SK-N-SH treated with all-trans-retinoic acid at 6 μM for 48 hours (cell line): ENCODE data around the gene OCA2.

Experiments used
- ARNTL ChIP-seq: fragments of 450-650 bp; formaldehyde crosslinking; IDR thresholded peaks from 2 replicates; pipeline ENCODE4 v1.5.0; 2020; ENCODE audit warnings: low read depth, mild to moderate bottlenecking, moderate library complexity, borderline replicate concordance
- CSDC2 ChIP-seq: fragments of 250-450 bp; sonication (Bioruptor Pico); IDR thresholded peaks from 2 replicates; pipeline ENCODE4 v1.5.0; 2020; ENCODE audit warnings: mild to moderate bottlenecking, moderate library complexity
- ESRRG ChIP-seq: fragments of 250-450 bp; sonication (Bioruptor Pico); IDR thresholded peaks from 2 replicates; pipeline ENCODE4 v1.6.1; 2021; ENCODE audit warnings: mild to moderate bottlenecking
- ISL1 ChIP-seq: fragments of 250-450 bp; sonication (Bioruptor Pico); IDR thresholded peaks from 2 replicates; pipeline ENCODE4 v2.1.2; 2022; ENCODE audit warnings: mild to moderate bottlenecking, moderate library complexity
- RARB ChIP-seq: fragments of 250-450 bp; sonication (Bioruptor Pico); IDR thresholded peaks from 2 replicates; pipeline ENCODE4 v1.8.0; 2021; ENCODE audit warnings: mild to moderate bottlenecking, moderate library complexity
- TOX ChIP-seq: fragments of 250-450 bp; sonication (Bioruptor Pico); IDR thresholded peaks from 2 replicates; pipeline ENCODE4 v1.8.0; 2021; ENCODE audit warnings: mild to moderate bottlenecking, moderate library complexity, borderline replicate concordance
- ZNF70 ChIP-seq: fragments of 450-650 bp; formaldehyde crosslinking; IDR thresholded peaks from 2 replicates; pipeline ENCODE4 v1.5.0; 2020; ENCODE audit warnings: mild to moderate bottlenecking, moderate library complexity
- ZNF8 ChIP-seq: fragments of 450-650 bp; formaldehyde crosslinking; IDR thresholded peaks from 2 replicates; pipeline ENCODE4 v1.5.0; 2020; ENCODE audit warnings: mild to moderate bottlenecking, moderate library complexity
- TF ChIP-seq, protein P1 (sequence below): fragments of 250-450 bp; sonication (Bioruptor Pico); IDR thresholded peaks from 2 replicates; pipeline ENCODE4 v1.5.1; 2021; ENCODE audit warnings: mild to moderate bottlenecking, moderate library complexity
- TF ChIP-seq, protein P2 (sequence below): fragments of 250-450 bp; sonication (Bioruptor Pico); IDR thresholded peaks from 2 replicates; pipeline ENCODE4 v1.5.1; 2020; ENCODE audit warnings: low read depth, mild to moderate bottlenecking, moderate library complexity

DNA sequence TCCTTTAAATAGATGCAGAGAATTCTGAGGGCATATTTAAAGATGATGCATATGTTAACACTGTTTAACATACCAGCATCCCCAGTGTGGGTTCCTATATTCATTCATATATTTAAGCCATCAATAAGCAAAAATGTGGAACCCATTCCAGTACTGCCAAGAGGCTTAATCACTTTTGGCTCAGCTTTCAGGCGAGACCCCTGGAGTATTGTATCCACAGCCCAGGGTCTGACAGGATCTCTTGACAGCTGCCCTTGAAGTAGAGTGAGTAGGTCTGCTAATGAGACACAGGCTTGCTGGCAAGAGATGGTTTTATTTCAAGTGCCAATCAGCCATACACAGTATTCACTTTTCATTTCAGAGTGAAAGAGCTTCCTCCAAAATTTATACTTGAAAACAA lies 367.3 kb downstream of the OCA2 start:
- TF ChIP-seq CSDC2 = no peak
- TF ChIP-seq, protein P1, sequence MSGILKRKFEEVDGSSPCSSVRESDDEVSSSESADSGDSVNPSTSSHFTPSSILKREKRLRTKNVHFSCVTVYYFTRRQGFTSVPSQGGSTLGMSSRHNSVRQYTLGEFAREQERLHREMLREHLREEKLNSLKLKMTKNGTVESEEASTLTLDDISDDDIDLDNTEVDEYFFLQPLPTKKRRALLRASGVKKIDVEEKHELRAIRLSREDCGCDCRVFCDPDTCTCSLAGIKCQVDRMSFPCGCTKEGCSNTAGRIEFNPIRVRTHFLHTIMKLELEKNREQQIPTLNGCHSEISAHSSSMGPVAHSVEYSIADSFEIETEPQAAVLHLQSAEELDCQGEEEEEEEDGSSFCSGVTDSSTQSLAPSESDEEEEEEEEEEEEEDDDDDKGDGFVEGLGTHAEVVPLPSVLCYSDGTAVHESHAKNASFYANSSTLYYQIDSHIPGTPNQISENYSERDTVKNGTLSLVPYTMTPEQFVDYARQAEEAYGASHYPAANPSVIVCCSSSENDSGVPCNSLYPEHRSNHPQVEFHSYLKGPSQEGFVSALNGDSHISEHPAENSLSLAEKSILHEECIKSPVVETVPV = no peak
- TF ChIP-seq, protein P2, sequence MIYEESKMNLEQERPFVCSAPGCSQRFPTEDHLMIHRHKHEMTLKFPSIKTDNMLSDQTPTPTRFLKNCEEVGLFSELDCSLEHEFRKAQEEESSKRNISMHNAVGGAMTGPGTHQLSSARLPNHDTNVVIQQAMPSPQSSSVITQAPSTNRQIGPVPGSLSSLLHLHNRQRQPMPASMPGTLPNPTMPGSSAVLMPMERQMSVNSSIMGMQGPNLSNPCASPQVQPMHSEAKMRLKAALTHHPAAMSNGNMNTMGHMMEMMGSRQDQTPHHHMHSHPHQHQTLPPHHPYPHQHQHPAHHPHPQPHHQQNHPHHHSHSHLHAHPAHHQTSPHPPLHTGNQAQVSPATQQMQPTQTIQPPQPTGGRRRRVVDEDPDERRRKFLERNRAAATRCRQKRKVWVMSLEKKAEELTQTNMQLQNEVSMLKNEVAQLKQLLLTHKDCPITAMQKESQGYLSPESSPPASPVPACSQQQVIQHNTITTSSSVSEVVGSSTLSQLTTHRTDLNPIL (CRISPR knock-in tag) = no peak
- TF ChIP-seq TOX (CRISPR knock-in tag) = no peak
- no peak for TF ChIP-seq ISL1
- TF ChIP-seq RARB (CRISPR knock-in tag) = no peak
- TF ChIP-seq ARNTL (CRISPR knock-in tag) = no peak
- TF ChIP-seq ESRRG (CRISPR knock-in tag) = no peak
- TF ChIP-seq ZNF8 = no peak
- TF ChIP-seq ZNF70 (CRISPR knock-in tag) = no peak
